DOHH2 (cell line): ENCODE data around the gene CDC25B.

ENCODE experiments used
- H3F3A ChIP-seq: fragments of 200-600 bp; sonication (generic), shearing (Covaris generic); 2 replicates; pipeline ENCODE4 v1.6.0; 2016; ENCODE audit warnings: antibody characterized with exemption, mild to moderate bottlenecking; ENCODE audit not compliant: control insufficient read depth, insufficient read depth
- H3K27ac ChIP-seq: fragments of 200-600 bp; sonication (generic); 2 replicates; pipeline ENCODE4 v1.5.1; 2014; ENCODE audit warnings: low read depth, mild to moderate bottlenecking, low read length, moderate library complexity
- H3K27me3 ChIP-seq: fragments of 200-600 bp; sonication (generic); 2 replicates; pipeline ENCODE4 v1.6.1; 2014; ENCODE audit warnings: mild to moderate bottlenecking, low read length, mixed read lengths; ENCODE audit not compliant: control insufficient read depth
- H3K36me3 ChIP-seq: fragments of 200-600 bp; sonication (generic); 2 replicates; pipeline ENCODE4 v1.6.1; 2014; ENCODE audit warnings: mild to moderate bottlenecking, low read length, moderate library complexity, mixed read lengths; ENCODE audit not compliant: control insufficient read depth
- H3K4me1 ChIP-seq: fragments of 200-600 bp; sonication (generic); 2 replicates; pipeline ENCODE4 v1.6.1; 2014; ENCODE audit warnings: mild to moderate bottlenecking, low read length, mixed read lengths; ENCODE audit not compliant: control insufficient read depth
- H3K4me2 ChIP-seq: fragments of 200-600 bp; sonication (generic); 2 replicates; pipeline ENCODE4 v1.6.0; 2014; ENCODE audit warnings: mild to moderate bottlenecking, low read length, moderate library complexity
- H3K4me3 ChIP-seq: fragments of 200-600 bp; sonication (generic); 2 replicates; pipeline ENCODE4 v1.5.1; 2014; ENCODE audit warnings: mild to moderate bottlenecking, low read length, mixed read lengths
- H3K79me2 ChIP-seq: fragments of 200-600 bp; sonication (generic); 2 replicates; pipeline ENCODE4 v1.6.1; 2014; ENCODE audit warnings: mild to moderate bottlenecking, low read length, mixed read lengths; ENCODE audit not compliant: control insufficient read depth
- H3K9me2 ChIP-seq: fragments of 200-600 bp; sonication (generic); replicated peaks from 2 replicates; pipeline ENCODE4 v1.6.1; 2014; ENCODE audit warnings: mild to moderate bottlenecking, low read length, mixed read lengths; ENCODE audit not compliant: control insufficient read depth
- H3K9me3 ChIP-seq: fragments of 200-600 bp; sonication (generic); 2 replicates; pipeline ENCODE4 v1.6.1; 2014; ENCODE audit warnings: antibody characterized with exemption, low read length, mixed read lengths; ENCODE audit not compliant: control insufficient read depth, insufficient read depth
- H4K20me1 ChIP-seq: fragments of 200-600 bp; sonication (generic); 2 replicates; pipeline ENCODE4 v1.6.0; 2014; ENCODE audit warnings: low read depth, mild to moderate bottlenecking, antibody characterized with exemption, low read length, moderate library complexity; ENCODE audit not compliant: control insufficient read depth, insufficient read depth
- EZH2phosphoT487 ChIP-seq: fragments of 200-600 bp; sonication (generic); IDR thresholded peaks from 2 replicates; pipeline ENCODE4 v1.6.1; 2017; ENCODE audit warnings: borderline replicate concordance, mild to moderate bottlenecking, antibody characterized with exemption, low read length, moderate library complexity, mixed read lengths
- TF ChIP-seq, protein P1 (sequence below): fragments of 200-600 bp; sonication (generic); IDR thresholded peaks from one replicate; pipeline ENCODE4 v1.5.1; 2014; ENCODE audit warnings: antibody characterized with exemption, mild to moderate bottlenecking, low read depth, low read length; ENCODE audit not compliant: poor library complexity, severe bottlenecking

Gene CDC25B

DNA sequence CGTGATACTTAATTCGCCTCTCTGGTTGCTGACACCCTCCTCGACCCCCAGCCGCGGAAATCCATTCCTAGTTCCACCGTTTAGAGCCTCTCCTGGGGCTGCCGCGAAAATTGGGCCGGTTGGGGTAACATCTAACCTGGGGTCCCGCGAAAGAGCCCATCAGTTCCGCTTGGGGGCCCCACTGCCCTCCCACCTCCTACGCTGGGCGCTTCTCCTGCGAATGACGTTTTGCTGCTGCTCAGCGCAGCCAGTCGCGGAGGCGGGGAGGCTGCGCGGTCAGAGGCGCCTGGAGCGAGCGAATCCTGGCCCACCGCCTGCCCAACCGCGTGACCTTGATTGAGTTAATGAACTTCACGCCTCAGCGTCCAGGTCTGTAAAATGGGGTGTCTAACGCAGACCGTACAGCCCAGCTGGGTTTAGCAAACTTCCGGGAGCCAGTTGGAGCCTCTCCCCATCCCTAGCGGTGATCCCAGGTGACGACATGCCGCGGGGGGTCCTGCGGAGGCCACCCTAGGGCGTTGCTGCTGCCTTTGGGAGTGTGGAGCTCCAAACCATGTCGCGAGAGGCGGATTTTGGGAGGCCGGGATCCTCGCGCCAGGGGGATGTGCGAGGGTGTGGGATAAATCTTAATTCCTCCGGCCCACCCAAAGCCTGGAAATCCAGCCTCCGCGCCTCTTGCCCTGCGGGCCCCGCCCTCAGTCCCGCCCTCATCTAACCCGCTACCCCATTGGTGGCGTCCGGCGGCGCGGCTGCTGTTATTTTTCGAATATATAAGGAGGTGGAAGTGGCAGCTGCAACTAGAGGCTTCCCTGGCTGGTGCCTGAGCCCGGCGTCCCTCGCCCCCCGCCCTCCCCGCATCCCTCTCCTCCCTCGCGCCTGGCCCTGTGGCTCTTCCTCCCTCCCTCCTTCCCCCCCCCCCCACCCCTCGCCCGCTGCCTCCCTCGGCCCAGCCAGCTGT, at the start of gene CDC25B:
CDC25B (plus strand) TSS at position 800 of the 958 bp plus-strand sequence. CDS start 222 bp downstream, outside the sequence.
- Histone ChIP-seq H3K9me2 (no peaks in the 10 kb centered on the region), H3K4me2 (peak within 1 kb of the TSS; percentile 83), H3K4me3 (peak within 1 kb of the TSS; percentile 75), H3F3A (peaks cover 17% of the 10 kb centered on the region), H3K36me3 (peaks cover 19% of the 10 kb centered on the region), H3K27ac (peak within 1 kb of the TSS; percentile 49), H3K4me1 (peaks cover 57% of the 10 kb centered on the region), H3K79me2 (peaks cover 26% of the 10 kb centered on the region), H3K27me3 (no peaks in the 10 kb centered on the region), H3K9me3 (no peaks in the 10 kb centered on the region), H4K20me1 (no peaks in the 10 kb centered on the region)
- TF ChIP-seq, protein P1, sequence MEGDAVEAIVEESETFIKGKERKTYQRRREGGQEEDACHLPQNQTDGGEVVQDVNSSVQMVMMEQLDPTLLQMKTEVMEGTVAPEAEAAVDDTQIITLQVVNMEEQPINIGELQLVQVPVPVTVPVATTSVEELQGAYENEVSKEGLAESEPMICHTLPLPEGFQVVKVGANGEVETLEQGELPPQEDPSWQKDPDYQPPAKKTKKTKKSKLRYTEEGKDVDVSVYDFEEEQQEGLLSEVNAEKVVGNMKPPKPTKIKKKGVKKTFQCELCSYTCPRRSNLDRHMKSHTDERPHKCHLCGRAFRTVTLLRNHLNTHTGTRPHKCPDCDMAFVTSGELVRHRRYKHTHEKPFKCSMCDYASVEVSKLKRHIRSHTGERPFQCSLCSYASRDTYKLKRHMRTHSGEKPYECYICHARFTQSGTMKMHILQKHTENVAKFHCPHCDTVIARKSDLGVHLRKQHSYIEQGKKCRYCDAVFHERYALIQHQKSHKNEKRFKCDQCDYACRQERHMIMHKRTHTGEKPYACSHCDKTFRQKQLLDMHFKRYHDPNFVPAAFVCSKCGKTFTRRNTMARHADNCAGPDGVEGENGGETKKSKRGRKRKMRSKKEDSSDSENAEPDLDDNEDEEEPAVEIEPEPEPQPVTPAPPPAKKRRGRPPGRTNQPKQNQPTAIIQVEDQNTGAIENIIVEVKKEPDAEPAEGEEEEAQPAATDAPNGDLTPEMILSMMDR, result peak; percentile 58
- TF ChIP-seq EZH2phosphoT487, result no peak

DNA sequence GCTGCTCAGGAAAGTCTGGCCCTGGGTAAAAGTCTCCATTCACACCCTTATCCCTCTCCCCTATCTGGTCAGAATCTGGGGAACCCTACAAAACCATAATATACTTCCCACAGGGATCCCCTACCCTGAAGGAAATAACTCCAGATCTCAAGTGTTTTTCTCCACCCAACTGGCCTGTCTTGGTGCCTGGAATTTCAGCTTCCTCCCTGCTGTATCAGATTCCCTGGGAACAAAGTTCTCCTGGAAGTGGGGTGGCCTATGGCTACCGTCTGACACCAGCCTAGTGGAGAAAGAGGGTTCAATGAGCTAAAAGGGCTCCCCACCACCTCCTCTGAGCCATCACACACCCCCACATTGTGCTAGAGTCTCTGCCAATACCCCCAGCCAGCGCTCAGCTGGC, 48.6 kb upstream of the CDC25B start:
- H3K4me1 ChIP-seq, result no peaks in the 10 kb centered on the region
- H3K9me3 ChIP-seq, result no peaks in the 10 kb centered on the region
- TF ChIP-seq, protein P1, result no peak
- H3K36me3 ChIP-seq, result peaks cover 5% of the 10 kb centered on the region; the same call in 1 of the 2 replicates
- H3K79me2 ChIP-seq, result no peaks in the 10 kb centered on the region
- no peaks in the 10 kb centered on the region for H3K9me2 ChIP-seq
- H3K27me3 ChIP-seq, result peaks cover 7% of the 10 kb centered on the region; the same call in 1 of the 2 replicates
- no peaks in the 10 kb centered on the region for H4K20me1 ChIP-seq
- no peak overlapping the region for H3K27ac ChIP-seq
- H3K4me2 ChIP-seq, result no peak overlapping the region
- H3F3A ChIP-seq, result no peaks in the 10 kb centered on the region; the same call in 1 of the 2 replicates
- no peak overlapping the region for H3K4me3 ChIP-seq

DNA sequence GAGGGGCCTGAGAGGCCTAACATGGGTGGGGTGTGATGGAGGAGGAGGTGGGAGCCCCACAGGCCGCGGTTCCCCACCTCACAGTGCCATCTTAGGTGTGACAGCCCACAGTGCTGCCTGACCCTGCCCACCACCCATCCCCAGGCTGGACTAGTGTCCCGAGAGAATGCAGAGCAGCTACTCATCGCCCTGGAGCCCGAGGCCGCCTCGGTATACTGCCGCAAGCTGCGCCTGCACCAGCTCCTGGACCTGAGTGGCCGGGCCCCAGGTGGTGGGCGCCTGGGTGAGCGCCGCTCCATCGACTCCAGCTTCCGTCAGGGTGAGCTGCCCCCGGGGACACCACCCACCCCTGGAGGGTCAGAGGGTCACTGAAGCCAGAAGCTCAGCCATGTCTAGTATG, 48.0 kb upstream of the CDC25B start:
- no peak overlapping the region for H3K27ac ChIP-seq
- no peak overlapping the region for H3K4me2 ChIP-seq
- TF ChIP-seq, protein P1, result no peak
- no peak for TF ChIP-seq EZH2phosphoT487
- no peaks in the 10 kb centered on the region for H3K9me3 ChIP-seq
- no peaks in the 10 kb centered on the region for H4K20me1 ChIP-seq
- H3K36me3 ChIP-seq, result peaks cover 5% of the 10 kb centered on the region; the same call in 1 of the 2 replicates
- H3K27me3 ChIP-seq, result peaks cover 7% of the 10 kb centered on the region; the same call in 1 of the 2 replicates
- H3K79me2 ChIP-seq, result no peaks in the 10 kb centered on the region
- H3K9me2 ChIP-seq, result no peaks in the 10 kb centered on the region
- no peaks in the 10 kb centered on the region for H3K4me1 ChIP-seq
- H3K4me3 ChIP-seq, result no peak overlapping the region
- no peaks in the 10 kb centered on the region; the same call in 1 of the 2 replicates for H3F3A ChIP-seq
